Bronchial epithelial cell (primary cell): ENCODE results near the gene OVOL1. TPM values are rescaled to one million over a fixed set of nuclear protein-coding genes. Genes with fewer than 3 reads are reported as not detected.

Source experiments
- DNase-seq: peaks from one replicate; pipeline ENCODE4 v3.0.0-alpha.2; 2010; ENCODE audit warnings: low read depth
- FAIRE-seq: peaks from 2 replicates; lab custom pipeline; 2011; peaks lifted over from hg19 to GRCh38; lab: Jason Lieb, UNC
- H3K27me3 ChIP-seq: 2 replicates; pipeline ENCODE4 v1.5.1; 2011; ENCODE audit warnings: low read length; ENCODE audit not compliant: control insufficient read depth, insufficient read depth
- H3K36me3 ChIP-seq: 2 replicates; pipeline ENCODE4 v1.5.1; 2011; ENCODE audit warnings: low read length; ENCODE audit not compliant: control insufficient read depth, insufficient read depth
- H3K4me3 ChIP-seq: 2 replicates; pipeline ENCODE4 v1.5.1; 2011; ENCODE audit warnings: mild to moderate bottlenecking, low read depth, low read length, control low read depth
- total RNA-seq: library from RNA; depleted of rRNA; stranded (reverse); fragments of >200 nt; gene quantifications from 2 replicates; pipeline ENCODE4 v1.2.1, GENCODE V29; 2014
- TF ChIP-seq, protein P1 (sequence below): IDR thresholded peaks from 2 replicates; pipeline ENCODE4 v1.5.1; 2011; ENCODE audit warnings: mild to moderate bottlenecking, moderate library complexity, low read length, control low read depth, inconsistent platforms; ENCODE audit not compliant: insufficient read depth, severe bottlenecking

The OVOL1 gene
- total RNA-seq, 1 donor from 2014 or later: 6.3 TPM

GRCh38 chr11:65781962-65782815, 4.7 kb upstream of the OVOL1 start:
- H3K4me3 ChIP-seq: no peak overlapping the region
- H3K36me3 ChIP-seq: peaks cover 9% of the 10 kb centered on the region
- no peak for FAIRE-seq
- DNase-seq: no peak
- H3K27me3 ChIP-seq: no peaks in the 10 kb centered on the region
- TF ChIP-seq, protein P1, sequence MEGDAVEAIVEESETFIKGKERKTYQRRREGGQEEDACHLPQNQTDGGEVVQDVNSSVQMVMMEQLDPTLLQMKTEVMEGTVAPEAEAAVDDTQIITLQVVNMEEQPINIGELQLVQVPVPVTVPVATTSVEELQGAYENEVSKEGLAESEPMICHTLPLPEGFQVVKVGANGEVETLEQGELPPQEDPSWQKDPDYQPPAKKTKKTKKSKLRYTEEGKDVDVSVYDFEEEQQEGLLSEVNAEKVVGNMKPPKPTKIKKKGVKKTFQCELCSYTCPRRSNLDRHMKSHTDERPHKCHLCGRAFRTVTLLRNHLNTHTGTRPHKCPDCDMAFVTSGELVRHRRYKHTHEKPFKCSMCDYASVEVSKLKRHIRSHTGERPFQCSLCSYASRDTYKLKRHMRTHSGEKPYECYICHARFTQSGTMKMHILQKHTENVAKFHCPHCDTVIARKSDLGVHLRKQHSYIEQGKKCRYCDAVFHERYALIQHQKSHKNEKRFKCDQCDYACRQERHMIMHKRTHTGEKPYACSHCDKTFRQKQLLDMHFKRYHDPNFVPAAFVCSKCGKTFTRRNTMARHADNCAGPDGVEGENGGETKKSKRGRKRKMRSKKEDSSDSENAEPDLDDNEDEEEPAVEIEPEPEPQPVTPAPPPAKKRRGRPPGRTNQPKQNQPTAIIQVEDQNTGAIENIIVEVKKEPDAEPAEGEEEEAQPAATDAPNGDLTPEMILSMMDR: no peak

GRCh38 chr11:65782816-65783228, 4.0 kb upstream of the OVOL1 start:
- H3K27me3 ChIP-seq: peaks cover 1% of the 10 kb centered on the region
- TF ChIP-seq, protein P1: no peak
- FAIRE-seq (no peak), DNase-seq (no peak)
- peaks cover 9% of the 10 kb centered on the region for H3K36me3 ChIP-seq
- no peak overlapping the region for H3K4me3 ChIP-seq

- Histone ChIP-seq H3K36me3 (no peaks in the 10 kb centered on the region), H3K27me3 (peaks cover 9% of the 10 kb centered on the region), H3K4me3 (no peak overlapping the region)
- TF ChIP-seq, protein P1: no peak
- DNase-seq (no peak), FAIRE-seq (no peak)
Measured at GRCh38 chr11:65785319-65786007, 1.4 kb upstream of the OVOL1 start.

DNA sequence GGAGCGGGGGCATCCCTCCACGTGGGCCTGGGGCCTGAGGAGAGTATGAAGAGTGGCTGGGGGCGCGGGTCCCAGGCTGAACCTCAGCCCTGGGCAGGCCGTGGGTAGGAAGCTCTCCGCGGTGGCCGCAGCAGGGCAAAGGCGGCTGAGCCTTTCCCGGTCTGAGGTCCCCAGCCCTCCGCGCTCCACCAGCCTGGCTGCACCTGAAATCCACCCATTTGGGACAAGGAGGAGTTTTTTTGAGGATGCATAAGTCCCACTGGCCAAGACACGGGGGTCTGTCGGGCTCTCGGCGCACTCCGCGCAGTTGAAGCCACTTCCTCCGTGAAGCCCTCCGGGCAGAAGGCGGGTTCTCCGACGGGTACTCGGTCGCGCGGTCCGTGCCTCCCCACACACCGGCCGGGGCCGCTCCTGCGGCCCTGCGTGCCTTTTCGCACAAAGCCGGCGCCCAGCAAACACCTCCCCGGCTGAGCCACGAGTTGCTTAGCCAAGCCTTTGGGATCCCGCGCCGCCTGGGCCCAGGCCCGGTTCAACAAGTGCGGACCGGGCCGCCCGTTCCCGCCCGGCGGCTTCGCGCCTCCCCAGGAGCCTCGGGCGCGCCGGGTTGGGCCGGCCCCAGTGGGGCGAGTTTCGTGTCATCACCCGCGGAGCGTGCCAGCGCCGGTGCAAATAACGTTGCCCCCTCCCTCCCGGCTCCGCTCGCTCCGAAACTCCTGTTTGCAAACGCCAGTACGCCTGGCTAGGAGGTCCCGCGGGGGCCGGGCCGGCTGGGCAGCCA, 666 bp upstream of the OVOL1 start:
- no peak for DNase-seq
- Histone ChIP-seq H3K4me3 (peak overlapping the region; percentile 31), H3K36me3 (no peaks in the 10 kb centered on the region), H3K27me3 (peaks cover 9% of the 10 kb centered on the region)
- TF ChIP-seq, protein P1: no peak
- FAIRE-seq: no peak

DNA sequence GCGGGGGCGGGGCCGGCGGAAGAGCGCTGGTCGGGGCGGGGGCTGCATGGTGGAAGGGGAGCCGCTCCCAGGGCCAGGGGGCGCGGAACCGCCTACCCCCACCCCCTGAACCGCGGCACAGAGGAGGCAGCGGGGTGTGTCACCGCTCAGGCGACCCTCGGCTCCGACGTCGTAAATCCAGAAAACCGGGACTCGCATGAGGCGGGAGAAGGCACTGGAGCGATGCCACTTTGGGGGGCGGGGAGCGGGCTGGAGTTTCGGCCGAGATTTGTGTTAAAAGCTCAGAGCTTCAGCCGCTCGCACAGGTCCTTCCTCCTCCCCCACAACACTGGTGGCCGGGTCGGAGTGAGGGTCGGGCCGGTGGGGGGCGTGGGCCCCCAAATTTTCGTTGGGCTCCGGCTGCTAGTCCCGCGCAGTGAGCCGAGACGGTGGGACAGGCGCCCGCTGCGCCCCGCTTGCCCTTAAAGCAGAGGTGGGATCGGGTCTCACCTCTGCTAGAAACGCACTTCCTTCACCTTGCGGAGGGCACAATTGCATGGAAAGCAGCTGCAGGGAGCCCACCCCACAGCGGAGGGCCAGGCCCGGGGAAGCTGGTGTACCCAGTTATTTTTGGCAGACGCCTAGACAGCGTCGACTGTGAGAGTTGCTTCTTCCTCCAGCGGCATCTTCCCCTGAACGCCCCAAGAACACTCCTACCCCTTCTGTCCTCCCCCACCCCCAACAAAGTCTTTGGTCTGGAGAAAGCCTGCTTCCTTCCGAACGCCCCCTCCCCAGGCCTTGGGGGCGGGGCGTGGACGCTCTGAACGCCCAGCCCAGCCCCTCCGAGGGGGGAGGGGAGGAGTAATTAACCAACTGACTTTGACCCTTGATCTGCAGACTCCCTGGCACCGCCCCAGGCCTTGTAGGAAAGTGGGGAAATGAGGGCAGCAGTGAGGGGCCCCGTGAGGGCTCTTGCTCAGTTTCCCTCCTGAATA, 1.1 kb downstream of the OVOL1 start:
- FAIRE-seq (no peak), DNase-seq (no peak)
- Histone ChIP-seq H3K36me3 (no peaks in the 10 kb centered on the region), H3K4me3 (peak overlapping the region; percentile 68), H3K27me3 (peaks cover 9% of the 10 kb centered on the region)
- TF ChIP-seq, protein P1: no peak
